ENCODE results near the gene SNX25.

- TF ChIP-seq CTCF (optimal IDR thresholded peaks at IDR 0.05 in 1 of 3, IDR thresholded peaks at IDR 0.05 in 1 of 3, conservative IDR thresholded peaks at IDR 0.05 in 1 of 3; ENCODE audit: extremely low read depth in 1 of 3, insufficient read depth in 2 of 3, low read length in 3 of 3) (no peak), EZH2 (IDR thresholded peaks at IDR 0.05; ENCODE audit: low read length) (no peak)
Measured at GRCh38 chr4:185207466-185207865, 1.9 kb upstream of the SNX25 start.
